Kidney epithelial cell (primary cell): ENCODE measurements around the gene COL1A1. TPM values are rescaled to one million over a fixed set of nuclear protein-coding genes. Genes with fewer than 3 reads are reported as not detected.

Source experiments
- DNase-seq: peaks from one replicate; pipeline ENCODE4 v3.0.0-alpha.2; 2010; ENCODE audit warnings: low read depth
- H3K27me3 ChIP-seq: 2 replicates; pipeline ENCODE4 v1.6.0; 2011; ENCODE audit warnings: low read length; ENCODE audit not compliant: control insufficient read depth, insufficient read depth
- H3K36me3 ChIP-seq: 2 replicates; pipeline ENCODE4 v1.5.1; 2011; ENCODE audit warnings: low read length; ENCODE audit not compliant: control insufficient read depth, insufficient read depth
- H3K4me3 ChIP-seq: 2 replicates; pipeline ENCODE4 v1.5.1; 2011; ENCODE audit warnings: low read depth, mild to moderate bottlenecking, control low read depth, low read length
- CTCF ChIP-seq: IDR thresholded peaks from 2 replicates; pipeline ENCODE4 v1.5.1; 2011; ENCODE audit warnings: mild to moderate bottlenecking, moderate library complexity, low read length, control low read depth, inconsistent platforms; ENCODE audit not compliant: insufficient read depth, poor library complexity, severe bottlenecking
- total RNA-seq: library from RNA; depleted of rRNA; stranded (reverse); fragments of >200 nt; gene quantifications from 2 replicates; pipeline ENCODE4 v1.2.3, GENCODE V29; 2015

Gene COL1A1
- 139 and 176 TPM in 2 replicates for total RNA-seq

- DNase-seq: no peak
- Histone ChIP-seq H3K27me3 (no peaks in the 10 kb centered on the region), H3K36me3 (no peaks in the 10 kb centered on the region), H3K4me3 (peak within 1 kb of the TSS; percentile 55)
- no peak for TF ChIP-seq CTCF
Observed at GRCh38 chr17:50201276-50201854, at the start of gene COL1A1. Gene COL1A1, minus strand, starts transcription at chr17:50201631. Its CDS starts 118 bp downstream, at chr17:50201513.

- no peak for TF ChIP-seq CTCF
- no peak for DNase-seq
- Histone ChIP-seq H3K4me3 (no peak overlapping the region), H3K27me3 (no peaks in the 10 kb centered on the region), H3K36me3 (no peaks in the 10 kb centered on the region)
Observed at GRCh38 chr17:50248255-50248654, 46.8 kb upstream of the COL1A1 start.

GRCh38 chr17:50244771-50245170 lies 43.3 kb upstream of the COL1A1 start:
- no peak for DNase-seq
- no peak overlapping the region for H3K4me3 ChIP-seq
- H3K36me3 ChIP-seq: no peaks in the 10 kb centered on the region
- H3K27me3 ChIP-seq: no peaks in the 10 kb centered on the region
- TF ChIP-seq CTCF: no peak

- no peak for TF ChIP-seq CTCF
- DNase-seq: no peak
- no peaks in the 10 kb centered on the region for H3K36me3 ChIP-seq
Observed at GRCh38 chr17:50241431-50241830, 40.0 kb upstream of the COL1A1 start.

GRCh38 chr17:50240851-50241250 lies 39.4 kb upstream of the COL1A1 start:
- no peaks in the 10 kb centered on the region for H3K27me3 ChIP-seq
- H3K4me3 ChIP-seq: no peak overlapping the region
- no peak for DNase-seq
- TF ChIP-seq CTCF: no peak
- no peaks in the 10 kb centered on the region for H3K36me3 ChIP-seq

More at GRCh38 chr17:50241431-50241830, 40.0 kb upstream of the COL1A1 start:
- Histone ChIP-seq H3K27me3 (no peaks in the 10 kb centered on the region), H3K4me3 (no peak overlapping the region)

DNA sequence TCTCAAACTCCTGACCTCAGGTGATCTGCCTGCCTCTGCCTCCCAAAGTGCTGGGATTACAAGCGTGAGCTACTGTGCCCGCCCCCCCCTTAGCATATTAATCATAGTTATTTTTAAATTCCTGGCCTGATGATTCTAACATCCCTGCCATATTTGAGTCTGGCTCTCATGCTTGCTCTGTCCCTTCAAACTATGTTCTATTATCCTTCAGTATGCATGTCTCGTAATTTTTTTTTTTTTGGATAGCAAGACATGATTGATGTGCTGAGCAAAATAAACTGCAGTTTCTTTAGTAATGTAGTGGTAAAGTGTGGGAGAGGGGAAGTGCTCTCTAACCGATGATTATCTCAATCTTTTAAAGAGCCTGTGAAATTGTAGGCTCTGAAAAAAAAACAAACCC lies 38.5 kb upstream of the COL1A1 start:
- Histone ChIP-seq H3K36me3 (no peaks in the 10 kb centered on the region), H3K4me3 (no peak overlapping the region), H3K27me3 (no peaks in the 10 kb centered on the region)
- TF ChIP-seq CTCF: no peak
- DNase-seq: no peak
